ENCODE results near the gene REV1. TPM values are rescaled to one million over a fixed set of nuclear protein-coding genes. Genes with fewer than 3 reads are reported as not detected.
A peak's percentile ranks its signal among the peaks of the same experiment; 100 is the strongest.

REV1 gene
- total RNA-seq, 1 experiment from 2014 or later, result 39.6 TPM

DNA sequence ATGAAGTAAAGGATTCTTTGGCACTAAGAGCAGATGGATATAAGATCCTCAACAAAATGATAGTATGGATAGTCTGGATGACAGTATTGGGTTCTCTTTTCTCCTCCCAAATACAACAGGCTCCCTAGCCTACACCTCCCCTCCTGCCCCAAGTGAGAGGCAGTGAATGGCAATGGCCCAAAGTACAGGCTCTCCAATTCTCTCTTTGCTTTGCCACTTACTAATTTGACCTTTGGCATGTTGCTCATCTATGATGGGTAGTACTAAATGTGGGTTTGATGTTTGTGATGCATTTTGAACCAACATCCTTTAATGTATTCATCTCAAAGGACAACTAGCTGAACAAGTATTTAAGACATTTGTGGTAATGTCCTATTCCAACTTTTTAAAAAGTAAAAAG lies 86.7 kb downstream of the REV1 start:
- intact Hi-C loops (cut with micrococcal nuclease; ENCODE audit: unreplicated experiment), result loop anchor here (2.0 to 10.0 kb wide), 2 partner anchors 88 to 318 kb away; partner anchors contain the start of gene REV1
- Mint-ChIP-seq H3K36me3 (ENCODE audit: insufficient read depth, unreplicated experiment) (peaks cover 95% of the 10 kb centered on the region), H3K9me3 (ENCODE audit: unreplicated experiment) (no peaks in the 10 kb centered on the region), H3K27me3 (ENCODE audit: insufficient read depth, unreplicated experiment) (no peaks in the 10 kb centered on the region), H3K4me3 (ENCODE audit: unreplicated experiment) (no peak overlapping the region), H3K4me1 (ENCODE audit: low read depth, unreplicated experiment) (peaks cover 16% of the 10 kb centered on the region), H3K27ac (ENCODE audit: unreplicated experiment) (peak overlapping the region; percentile 59)
- Histone ChIP-seq H3K27me3 (replicated peaks; ENCODE audit: control insufficient read depth, insufficient read depth, low read length) (no peaks in the 10 kb centered on the region), H3K9me3 (no peaks in the 10 kb centered on the region), H3K36me3 (ENCODE audit: control insufficient read depth, insufficient read depth, low read length) (peaks cover 11% of the 10 kb centered on the region), H3K4me3 (ENCODE audit: low read depth, low read length) (no peak overlapping the region), H3K4me1 (peaks cover 10% of the 10 kb centered on the region; the same call in 1 of the 2 replicates)
- ChIA-PET CTCF (interaction anchor here (1.0 to 1.2 kb wide), 3 partner anchors 18 to 87 kb away, joined by 3 to 10 read pairs (median 4); partner anchors contain the start of genes EIF5B and REV1), POLR2A (interaction anchor here (1.1 kb wide), 1 partner anchor 67 kb away, joined by 3 read pairs; the partner anchor contains the start of genes EIF5B and TXNDC9)
- BruUV-seq (replicated peaks), result no TSS peak
- DNase-seq, result no peak
- TF ChIP-seq, protein P1, sequence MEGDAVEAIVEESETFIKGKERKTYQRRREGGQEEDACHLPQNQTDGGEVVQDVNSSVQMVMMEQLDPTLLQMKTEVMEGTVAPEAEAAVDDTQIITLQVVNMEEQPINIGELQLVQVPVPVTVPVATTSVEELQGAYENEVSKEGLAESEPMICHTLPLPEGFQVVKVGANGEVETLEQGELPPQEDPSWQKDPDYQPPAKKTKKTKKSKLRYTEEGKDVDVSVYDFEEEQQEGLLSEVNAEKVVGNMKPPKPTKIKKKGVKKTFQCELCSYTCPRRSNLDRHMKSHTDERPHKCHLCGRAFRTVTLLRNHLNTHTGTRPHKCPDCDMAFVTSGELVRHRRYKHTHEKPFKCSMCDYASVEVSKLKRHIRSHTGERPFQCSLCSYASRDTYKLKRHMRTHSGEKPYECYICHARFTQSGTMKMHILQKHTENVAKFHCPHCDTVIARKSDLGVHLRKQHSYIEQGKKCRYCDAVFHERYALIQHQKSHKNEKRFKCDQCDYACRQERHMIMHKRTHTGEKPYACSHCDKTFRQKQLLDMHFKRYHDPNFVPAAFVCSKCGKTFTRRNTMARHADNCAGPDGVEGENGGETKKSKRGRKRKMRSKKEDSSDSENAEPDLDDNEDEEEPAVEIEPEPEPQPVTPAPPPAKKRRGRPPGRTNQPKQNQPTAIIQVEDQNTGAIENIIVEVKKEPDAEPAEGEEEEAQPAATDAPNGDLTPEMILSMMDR (IDR thresholded peaks at IDR 0.05; ENCODE audit: insufficient read depth in 1 of 2, low read depth in 1 of 2, low read length in 1 of 2, severe bottlenecking in 1 of 2, unreplicated experiment in 1 of 2), result no peak

DNA sequence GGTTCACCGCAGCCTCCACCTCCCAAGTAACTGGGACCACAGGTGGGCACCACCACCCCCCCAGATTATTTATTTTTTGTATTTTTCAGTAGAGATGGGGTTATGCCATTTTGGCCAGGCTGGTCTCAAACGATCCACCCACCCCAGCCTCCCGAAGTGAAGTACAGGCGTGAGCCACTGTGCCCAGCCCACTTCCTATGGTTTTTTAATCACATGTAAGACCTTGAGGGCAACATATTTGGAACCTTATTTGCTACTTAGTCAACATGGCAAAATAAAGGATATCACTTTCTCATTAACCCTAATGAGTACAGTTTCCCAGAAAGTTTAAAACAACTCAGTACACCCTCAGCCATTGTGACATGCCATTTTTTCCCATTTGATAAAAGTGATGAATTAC lies 88.0 kb downstream of the REV1 start:
- intact Hi-C loops (cut with micrococcal nuclease; ENCODE audit: unreplicated experiment), result loop anchor here (2.0 to 10.0 kb wide), 2 partner anchors 89 to 317 kb away; partner anchors contain the start of gene REV1
- no peak overlapping the region for H3K4me3 Mint-ChIP-seq (ENCODE audit: unreplicated experiment)
- H3K36me3 Mint-ChIP-seq (ENCODE audit: insufficient read depth, unreplicated experiment), result peaks cover 97% of the 10 kb centered on the region
- peaks cover 10% of the 10 kb centered on the region; the same call in 1 of the 2 replicates for H3K4me1 ChIP-seq
- TF ChIP-seq, protein P1 (IDR thresholded peaks at IDR 0.05; ENCODE audit: insufficient read depth in 1 of 2, low read depth in 1 of 2, low read length in 1 of 2, severe bottlenecking in 1 of 2, unreplicated experiment in 1 of 2), result no peak
- H3K27me3 Mint-ChIP-seq (ENCODE audit: insufficient read depth, unreplicated experiment), result no peaks in the 10 kb centered on the region
- no peak overlapping the region for H3K27ac Mint-ChIP-seq (ENCODE audit: unreplicated experiment)
- H3K9me3 ChIP-seq, result no peaks in the 10 kb centered on the region
- POLR2A ChIA-PET, result no interaction called here
- CTCF ChIA-PET, result no interaction called here
- peaks cover 16% of the 10 kb centered on the region for H3K4me1 Mint-ChIP-seq (ENCODE audit: low read depth, unreplicated experiment)
- no peak for DNase-seq
- BruUV-seq (replicated peaks), result no TSS peak
- no peaks in the 10 kb centered on the region for H3K27me3 ChIP-seq (replicated peaks; ENCODE audit: control insufficient read depth, insufficient read depth, low read length)
- peaks cover 12% of the 10 kb centered on the region for H3K36me3 ChIP-seq (ENCODE audit: control insufficient read depth, insufficient read depth, low read length)
- H3K4me3 ChIP-seq (ENCODE audit: low read depth, low read length), result no peak overlapping the region
- H3K9me3 Mint-ChIP-seq (ENCODE audit: unreplicated experiment), result no peaks in the 10 kb centered on the region

DNA sequence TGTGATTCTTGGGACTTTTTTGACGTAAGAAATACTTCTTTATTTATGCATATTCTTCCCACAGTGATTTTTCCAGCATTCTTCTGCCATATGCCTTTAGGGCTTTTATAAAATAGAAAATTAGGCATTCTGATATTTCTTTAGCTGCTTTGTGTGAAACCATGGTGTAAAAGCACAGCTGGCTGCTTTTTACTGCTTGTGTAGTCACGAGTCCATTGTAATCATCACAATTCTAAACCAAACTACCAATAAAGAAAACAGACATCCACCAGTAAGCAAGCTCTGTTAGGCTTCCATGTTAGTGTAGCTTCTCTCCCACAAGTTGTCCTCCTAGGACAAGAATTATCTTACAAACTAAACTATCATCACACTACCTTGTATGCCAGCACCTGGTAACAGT lies 90.0 kb downstream of the REV1 start:
- Mint-ChIP-seq H3K9me3 (ENCODE audit: unreplicated experiment) (no peaks in the 10 kb centered on the region), H3K27ac (ENCODE audit: unreplicated experiment) (peak overlapping the region; percentile 11), H3K27me3 (ENCODE audit: insufficient read depth, unreplicated experiment) (no peaks in the 10 kb centered on the region), H3K4me1 (ENCODE audit: low read depth, unreplicated experiment) (peaks cover 16% of the 10 kb centered on the region), H3K36me3 (ENCODE audit: insufficient read depth, unreplicated experiment) (peaks cover 98% of the 10 kb centered on the region), H3K4me3 (ENCODE audit: unreplicated experiment) (no peak overlapping the region)
- BruUV-seq (replicated peaks), result no TSS peak
- Histone ChIP-seq H3K27me3 (replicated peaks; ENCODE audit: control insufficient read depth, insufficient read depth, low read length) (no peaks in the 10 kb centered on the region), H3K4me1 (peaks cover 10% of the 10 kb centered on the region; the same call in 1 of the 2 replicates), H3K36me3 (ENCODE audit: control insufficient read depth, insufficient read depth, low read length) (peaks cover 11% of the 10 kb centered on the region), H3K4me3 (ENCODE audit: low read depth, low read length) (no peak overlapping the region), H3K9me3 (no peaks in the 10 kb centered on the region)
- TF ChIP-seq, protein P1 (IDR thresholded peaks at IDR 0.05; ENCODE audit: insufficient read depth in 1 of 2, low read depth in 1 of 2, low read length in 1 of 2, severe bottlenecking in 1 of 2, unreplicated experiment in 1 of 2), result no peak
- intact Hi-C loops (cut with micrococcal nuclease; ENCODE audit: unreplicated experiment), result loop anchor here (10.0 kb wide), 1 partner anchor 315 kb away; no protein-coding TSS in a partner anchor
- ChIA-PET CTCF (no interaction called here), POLR2A (no interaction called here)
- DNase-seq, result no peak

Measured in Caco-2 (cell line).